Nephron progenitor cell (in vitro differentiated cells): ENCODE results near the gene GSE1.

Experiments
- DNase-seq: peaks from one replicate; pipeline ENCODE4 v3.0.0; 2021
- H3K27ac Mint-ChIP-seq: 2 replicates; pipeline ENCODE4 v1.8.0; 2021; ENCODE audit warnings: mild to moderate bottlenecking, moderate library complexity, mixed read lengths
- H3K27me3 Mint-ChIP-seq: 2 replicates; pipeline ENCODE4 v1.8.0; 2021; ENCODE audit warnings: mild to moderate bottlenecking, low read depth, mixed read lengths; ENCODE audit not compliant: poor library complexity
- H3K36me3 Mint-ChIP-seq: 2 replicates; pipeline ENCODE4 v1.8.0; 2021; ENCODE audit warnings: low read depth, mixed read lengths
- H3K4me1 Mint-ChIP-seq: 2 replicates; pipeline ENCODE4 v1.8.0; 2021; ENCODE audit warnings: mixed read lengths
- H3K4me3 Mint-ChIP-seq: 2 replicates; pipeline ENCODE4 v1.8.0; 2021; ENCODE audit warnings: mild to moderate bottlenecking, moderate library complexity, mixed read lengths
- H3K9me3 Mint-ChIP-seq: 2 replicates; pipeline ENCODE4 v1.8.0; 2021; ENCODE audit warnings: mild to moderate bottlenecking, moderate library complexity, mixed read lengths
- TF ChIP-seq, protein P1 (sequence below): fragments of 200-600 bp; sonication (generic); IDR thresholded peaks from 2 replicates; pipeline ENCODE4 v1.5.0; 2021; ENCODE audit warnings: antibody characterized with exemption

Gene GSE1

DNA sequence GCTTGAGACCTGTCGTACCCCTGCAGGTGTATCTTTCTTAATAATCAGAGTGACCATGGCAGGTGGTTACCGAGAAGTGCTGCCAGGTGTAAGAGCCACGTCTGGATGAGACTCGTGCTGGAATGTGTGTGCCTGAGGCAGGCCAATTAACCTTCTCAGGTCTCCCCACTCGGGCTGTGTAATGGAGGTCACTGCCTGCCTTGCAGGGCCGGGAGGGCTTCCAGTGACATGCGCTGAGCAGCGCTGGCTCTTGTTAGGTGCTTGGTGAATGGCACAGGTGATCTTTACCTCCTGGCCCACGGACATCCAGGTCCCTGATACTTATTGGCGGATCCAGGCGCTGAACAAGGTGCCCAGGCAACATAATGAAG, 4.6 kb upstream of the GSE1 start:
- no peaks in the 10 kb centered on the region for H3K9me3 Mint-ChIP-seq
- H3K27ac Mint-ChIP-seq = no peak overlapping the region
- peak overlapping the region; percentile 14 for H3K4me3 Mint-ChIP-seq
- peaks cover 25% of the 10 kb centered on the region for H3K27me3 Mint-ChIP-seq
- no peaks in the 10 kb centered on the region for H3K36me3 Mint-ChIP-seq
- TF ChIP-seq, protein P1, sequence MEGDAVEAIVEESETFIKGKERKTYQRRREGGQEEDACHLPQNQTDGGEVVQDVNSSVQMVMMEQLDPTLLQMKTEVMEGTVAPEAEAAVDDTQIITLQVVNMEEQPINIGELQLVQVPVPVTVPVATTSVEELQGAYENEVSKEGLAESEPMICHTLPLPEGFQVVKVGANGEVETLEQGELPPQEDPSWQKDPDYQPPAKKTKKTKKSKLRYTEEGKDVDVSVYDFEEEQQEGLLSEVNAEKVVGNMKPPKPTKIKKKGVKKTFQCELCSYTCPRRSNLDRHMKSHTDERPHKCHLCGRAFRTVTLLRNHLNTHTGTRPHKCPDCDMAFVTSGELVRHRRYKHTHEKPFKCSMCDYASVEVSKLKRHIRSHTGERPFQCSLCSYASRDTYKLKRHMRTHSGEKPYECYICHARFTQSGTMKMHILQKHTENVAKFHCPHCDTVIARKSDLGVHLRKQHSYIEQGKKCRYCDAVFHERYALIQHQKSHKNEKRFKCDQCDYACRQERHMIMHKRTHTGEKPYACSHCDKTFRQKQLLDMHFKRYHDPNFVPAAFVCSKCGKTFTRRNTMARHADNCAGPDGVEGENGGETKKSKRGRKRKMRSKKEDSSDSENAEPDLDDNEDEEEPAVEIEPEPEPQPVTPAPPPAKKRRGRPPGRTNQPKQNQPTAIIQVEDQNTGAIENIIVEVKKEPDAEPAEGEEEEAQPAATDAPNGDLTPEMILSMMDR = no peak
- H3K4me1 Mint-ChIP-seq = peaks cover 65% of the 10 kb centered on the region
- DNase-seq = no peak

DNA sequence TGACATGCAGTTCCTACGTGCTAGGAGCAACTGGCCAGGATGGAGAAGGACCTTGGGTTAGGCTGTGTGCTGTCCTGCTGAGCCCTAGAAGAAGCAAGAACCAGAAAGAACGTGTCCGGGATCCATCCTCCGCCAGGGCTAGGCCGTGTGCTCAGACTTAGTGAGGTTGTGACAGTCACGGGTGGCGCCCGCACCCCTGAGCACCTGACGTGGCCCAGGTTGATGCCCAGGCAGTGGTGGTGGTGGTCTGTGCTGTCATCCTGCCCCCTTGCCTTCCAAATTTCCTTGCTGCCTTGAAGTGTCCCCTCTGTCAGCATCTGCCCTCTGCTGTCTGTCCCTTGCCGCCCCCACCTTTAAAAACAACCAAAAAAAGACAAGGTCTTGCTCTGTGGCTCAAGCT, 4.2 kb upstream of the GSE1 start:
- TF ChIP-seq, protein P1 = no peak
- no peak overlapping the region for H3K27ac Mint-ChIP-seq
- peaks cover 25% of the 10 kb centered on the region for H3K27me3 Mint-ChIP-seq
- peaks cover 61% of the 10 kb centered on the region for H3K4me1 Mint-ChIP-seq
- H3K36me3 Mint-ChIP-seq = no peaks in the 10 kb centered on the region
- no peak for DNase-seq
- H3K4me3 Mint-ChIP-seq = peak overlapping the region; percentile 14
- H3K9me3 Mint-ChIP-seq = no peaks in the 10 kb centered on the region

DNA sequence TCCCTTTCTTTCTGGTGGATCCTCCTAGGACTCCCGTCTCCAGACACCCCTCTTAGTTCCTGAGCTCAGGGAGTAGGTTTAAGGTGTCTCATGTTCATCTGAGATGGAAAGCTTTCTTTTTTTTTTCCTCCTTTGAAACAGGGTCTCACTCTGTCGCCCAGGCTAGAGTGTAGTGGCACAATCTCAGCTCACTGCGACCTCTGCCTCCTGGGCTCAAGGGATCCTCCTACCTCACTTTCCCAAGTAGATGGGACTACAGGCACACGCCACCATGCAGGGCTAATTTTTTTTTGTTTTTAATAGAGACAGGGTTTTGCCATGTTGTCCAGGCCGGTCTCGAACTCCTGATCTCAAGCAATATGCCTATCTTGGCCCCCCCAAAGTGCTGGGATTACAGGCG, 3.6 kb upstream of the GSE1 start:
- DNase-seq = no peak
- H3K36me3 Mint-ChIP-seq = no peaks in the 10 kb centered on the region
- TF ChIP-seq, protein P1 = no peak
- no peaks in the 10 kb centered on the region for H3K9me3 Mint-ChIP-seq
- H3K27ac Mint-ChIP-seq = no peak overlapping the region
- H3K4me1 Mint-ChIP-seq = peaks cover 56% of the 10 kb centered on the region
- H3K27me3 Mint-ChIP-seq = peaks cover 25% of the 10 kb centered on the region
- no peak overlapping the region for H3K4me3 Mint-ChIP-seq

DNA sequence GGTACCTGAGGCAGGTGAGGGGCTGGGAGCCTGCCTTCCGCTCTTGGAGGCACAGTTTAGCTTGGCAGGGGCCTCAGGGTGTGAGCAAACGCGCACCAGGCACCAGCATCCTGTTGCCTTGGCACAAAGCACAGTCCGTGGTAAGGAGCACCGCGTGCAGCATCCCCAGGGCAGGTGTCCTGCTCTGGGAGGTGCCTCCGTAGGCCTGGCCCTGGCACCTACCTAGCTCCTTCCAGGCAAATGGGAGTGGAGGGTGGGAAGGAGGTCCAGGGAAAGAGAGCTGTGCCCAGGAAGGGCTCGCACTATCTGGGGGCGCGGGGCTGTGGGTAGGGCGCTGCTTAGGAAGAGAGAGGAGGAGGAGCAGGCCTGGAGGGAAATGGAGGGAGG, 3.1 kb upstream of the GSE1 start:
- DNase-seq = no peak
- Mint-ChIP-seq H3K9me3 (no peaks in the 10 kb centered on the region), H3K36me3 (no peaks in the 10 kb centered on the region), H3K27ac (no peak overlapping the region), H3K27me3 (peaks cover 22% of the 10 kb centered on the region), H3K4me3 (no peak overlapping the region), H3K4me1 (peaks cover 55% of the 10 kb centered on the region)
- TF ChIP-seq, protein P1 = no peak

DNA sequence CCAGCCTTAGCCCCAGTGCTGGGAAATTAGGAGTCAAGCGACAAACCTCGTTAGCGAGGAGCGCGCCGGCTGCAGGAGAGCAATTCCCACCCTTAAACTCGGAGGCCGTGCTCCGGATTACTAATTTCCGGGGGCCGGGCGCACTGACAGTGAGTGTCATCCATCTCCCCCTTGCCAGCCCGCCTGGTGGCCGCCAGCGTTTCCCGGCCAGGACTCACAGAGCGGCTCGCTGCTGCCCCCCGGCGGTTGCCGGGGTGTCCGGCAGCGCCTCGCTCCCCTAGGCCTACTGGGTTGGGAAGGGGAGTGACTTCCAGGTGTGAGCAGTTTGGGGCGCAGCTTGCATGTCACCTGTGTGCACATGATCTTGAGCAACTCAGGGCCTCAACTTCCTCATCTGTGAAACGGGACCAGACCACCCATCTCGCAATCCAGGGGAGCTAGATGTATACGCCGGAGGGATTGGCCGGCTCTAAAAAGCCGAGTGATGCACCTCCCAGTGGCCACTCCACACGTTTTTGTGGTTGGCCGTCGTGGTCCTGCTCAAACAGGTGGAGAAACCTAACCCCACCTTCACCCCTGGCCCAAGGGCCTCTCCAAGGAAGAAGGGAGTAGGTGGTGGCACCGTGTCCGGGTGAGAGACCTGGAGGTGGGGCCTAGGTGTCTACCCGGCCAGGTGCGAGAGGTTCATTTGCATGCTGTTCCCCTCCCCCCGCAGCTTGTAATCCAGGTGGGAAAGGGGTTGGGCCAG, 2.5 kb upstream of the GSE1 start:
- Mint-ChIP-seq H3K36me3 (no peaks in the 10 kb centered on the region), H3K9me3 (no peaks in the 10 kb centered on the region), H3K27me3 (peaks cover 22% of the 10 kb centered on the region), H3K4me1 (peaks cover 55% of the 10 kb centered on the region), H3K4me3 (peak overlapping the region; percentile 72), H3K27ac (no peak overlapping the region)
- peak; percentile 96 for DNase-seq
- TF ChIP-seq, protein P1 = peak; percentile 97

DNA sequence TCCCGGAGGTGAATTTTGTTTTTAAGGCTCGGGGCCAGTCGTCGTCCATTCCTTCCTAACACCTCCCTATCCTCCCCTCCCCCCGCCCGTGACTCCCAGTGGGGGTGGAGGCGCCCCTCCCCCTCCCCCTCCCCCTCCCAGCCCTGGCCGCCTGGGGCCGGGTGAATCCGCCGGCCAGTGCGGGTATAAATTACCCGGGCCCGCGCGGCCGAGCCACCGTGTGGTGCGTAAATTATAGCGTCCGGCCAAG, 2.0 kb upstream of the GSE1 start:
- Mint-ChIP-seq H3K36me3 (no peaks in the 10 kb centered on the region), H3K4me3 (peak overlapping the region; percentile 72), H3K4me1 (peaks cover 55% of the 10 kb centered on the region), H3K27me3 (peaks cover 19% of the 10 kb centered on the region), H3K27ac (no peak overlapping the region), H3K9me3 (no peaks in the 10 kb centered on the region)
- peak; percentile 73 for DNase-seq
- TF ChIP-seq, protein P1 = no peak
